IMR-90 (cell line): ENCODE measurements around the gene ELAC1. TPM values are rescaled to one million over a fixed set of nuclear protein-coding genes. Genes with fewer than 3 reads are reported as not detected.

ENCODE experiments used
- ATAC-seq: fragments of 200-7000 bp; cut with Tn5 transposase; 2 replicates; pipeline ENCODE4 v1.9.1; 2020; ENCODE audit warnings: low read depth, mild to moderate bottlenecking, moderate library complexity
- BruUV-seq: library from RNA; stranded (reverse); fragments of 400-500 nt; replicated peaks from 2 replicates; lab custom pipeline; 2021; lab: Mats Ljungman, UMichigan
- CTCF ChIA-PET: fragments of 300-600 bp; formaldehyde crosslinking; extraction: SDS; loops from one replicate; lab custom pipeline; 2021; ENCODE audit warnings: antibody characterized with exemption; lab: Yijun Ruan, JAX
- POLR2A ChIA-PET: fragments of 300-600 bp; sonication (Branson Sonifier 250); formaldehyde crosslinking; loops from one replicate; lab custom pipeline; 2022; ENCODE audit warnings: antibody characterized with exemption; ENCODE audit not compliant: unreplicated experiment; lab: Charles Lee
- DNase-seq: peaks from one replicate; pipeline ENCODE4 v3.0.0; 2013
- H2AFZ ChIP-seq: replicated peaks from 2 replicates; pipeline ENCODE3; 2013; ENCODE audit warnings: low read length, mild to moderate bottlenecking; ENCODE audit not compliant: poor library complexity
- H2AK5ac ChIP-seq: 2 replicates; pipeline ENCODE4 v1.6.1; 2013; ENCODE audit warnings: low read depth, low read length, inconsistent platforms
- H2AK9ac ChIP-seq: replicated peaks from 2 replicates; pipeline ENCODE3; 2013; ENCODE audit warnings: mild to moderate bottlenecking, low read depth, low read length, moderate library complexity; ENCODE audit not compliant: poor library complexity
- H2BK120ac ChIP-seq: 2 replicates; pipeline ENCODE4 v1.6.1; 2013; ENCODE audit warnings: low read depth, low read length, inconsistent platforms
- H2BK15ac ChIP-seq: 3 replicates; pipeline ENCODE4 v1.6.1; 2013; ENCODE audit warnings: low read depth, low read length, inconsistent platforms
- H2BK20ac ChIP-seq: 2 replicates; pipeline ENCODE4 v1.6.1; 2013; ENCODE audit warnings: low read depth, mild to moderate bottlenecking, inconsistent platforms, low read length, moderate library complexity
- H2BK5ac ChIP-seq: 2 replicates; pipeline ENCODE4 v1.6.1; 2013; ENCODE audit warnings: mild to moderate bottlenecking, low read depth, low read length, inconsistent platforms; ENCODE audit not compliant: poor library complexity, severe bottlenecking
- H3K14ac ChIP-seq: replicated peaks from 2 replicates; pipeline ENCODE4 v1.6.1; 2013; ENCODE audit warnings: low read depth, low read length, inconsistent platforms
- H3K18ac ChIP-seq: 2 replicates; pipeline ENCODE4 v1.6.1; 2013; ENCODE audit warnings: low read depth, low read length, control low read depth
- H3K23ac ChIP-seq: 2 replicates; pipeline ENCODE4 v1.6.1; 2013; ENCODE audit warnings: low read depth, low read length, inconsistent platforms
- H3K27ac ChIP-seq: 2 replicates; pipeline ENCODE4 v1.5.1; 2013; ENCODE audit warnings: mild to moderate bottlenecking, control low read depth, low read length; ENCODE audit not compliant: insufficient read depth
- H3K27me3 ChIP-seq: 2 replicates; pipeline ENCODE4 v1.6.1; 2013; ENCODE audit warnings: low read length; ENCODE audit not compliant: control insufficient read depth, insufficient read depth
- H3K36me3 ChIP-seq: 2 replicates; pipeline ENCODE4 v1.6.1; 2013; ENCODE audit warnings: low read length, mixed read lengths; ENCODE audit not compliant: control insufficient read depth, insufficient read depth
- H3K4ac ChIP-seq: 2 replicates; pipeline ENCODE4 v1.6.1; 2013; ENCODE audit warnings: low read depth, low read length, inconsistent platforms
- H3K4me1 ChIP-seq: 2 replicates; pipeline ENCODE4 v1.6.1; 2013; ENCODE audit warnings: low read length, mixed read lengths; ENCODE audit not compliant: control insufficient read depth, insufficient read depth
- H3K4me2 ChIP-seq: 2 replicates; pipeline ENCODE4 v1.6.1; 2013; ENCODE audit warnings: low read depth, mild to moderate bottlenecking, control low read depth, low read length, moderate library complexity
- H3K4me3 ChIP-seq: 2 replicates; pipeline ENCODE4 v1.5.1; 2013; ENCODE audit warnings: low read depth, mild to moderate bottlenecking, control low read depth, low read length, moderate library complexity; ENCODE audit not compliant: insufficient read depth
- H3K56ac ChIP-seq: 2 replicates; pipeline ENCODE4 v1.6.1; 2013; ENCODE audit warnings: low read length, inconsistent platforms; ENCODE audit not compliant: insufficient read depth; ENCODE audit errors: extremely low read depth
- H3K79me1 ChIP-seq, 2 experiments: 2 replicates each; pipeline ENCODE4 v1.6.1; 2013; ENCODE audit warnings: low read length in 2 of 2, inconsistent platforms in 1 of 2, low read depth in 1 of 2
- H3K9ac ChIP-seq: 2 replicates; pipeline ENCODE4 v1.6.1; 2013; ENCODE audit warnings: low read depth, low read length, control low read depth
- H3K9me1 ChIP-seq: 2 replicates; pipeline ENCODE4 v1.6.1; 2013; ENCODE audit warnings: low read length, inconsistent platforms; ENCODE audit not compliant: insufficient read depth
- H3K9me3 ChIP-seq: 2 replicates; pipeline ENCODE4 v1.6.1; 2013; ENCODE audit warnings: low read length; ENCODE audit not compliant: control insufficient read depth, insufficient read depth
- H4K20me1 ChIP-seq: 2 replicates; pipeline ENCODE4 v1.6.1; 2013; ENCODE audit warnings: low read length, inconsistent platforms; ENCODE audit not compliant: insufficient read depth
- H4K5ac ChIP-seq: 2 replicates; pipeline ENCODE4 v1.6.1; 2013; ENCODE audit warnings: mild to moderate bottlenecking, low read depth, low read length, control low read depth
- H4K8ac ChIP-seq, 2 experiments: 2 replicates each; pipeline ENCODE4 v1.6.1; 2013; ENCODE audit warnings: low read depth in 2 of 2, low read length in 2 of 2, control low read depth in 1 of 2, inconsistent platforms in 1 of 2
- H4K91ac ChIP-seq: 2 replicates; pipeline ENCODE4 v1.6.1; 2013; ENCODE audit warnings: low read depth, low read length, inconsistent platforms; ENCODE audit not compliant: insufficient read depth
- CEBPB ChIP-seq: IDR thresholded peaks from 2 replicates; pipeline ENCODE4 v1.6.1; 2012; ENCODE audit warnings: low read depth, low read length, improper control_type of control experiment
- FOS ChIP-seq: fragments of 150-350 bp; IDR thresholded peaks from 2 replicates; pipeline ENCODE4 v1.6.1; 2016; ENCODE audit warnings: low read depth, low read length
- MAFK ChIP-seq: IDR thresholded peaks from 2 replicates; pipeline ENCODE4 v1.6.1; 2012; ENCODE audit warnings: low read depth, low read length, improper control_type of control experiment
- MAZ ChIP-seq: IDR thresholded peaks from 2 replicates; pipeline ENCODE4 v1.6.1; 2012; ENCODE audit warnings: low read depth, mild to moderate bottlenecking, low read length, improper control_type of control experiment, moderate library complexity, borderline replicate concordance
- MXI1 ChIP-seq: IDR thresholded peaks from 2 replicates; pipeline ENCODE4 v1.6.1; 2012; ENCODE audit warnings: low read depth, mild to moderate bottlenecking, low read length, moderate library complexity, borderline replicate concordance
- NFE2L2 ChIP-seq: fragments of 150-350 bp; IDR thresholded peaks from 2 replicates; pipeline ENCODE4 v1.6.1; 2016; ENCODE audit warnings: low read depth, mild to moderate bottlenecking, low read length
- RAD21 ChIP-seq: IDR thresholded peaks from 2 replicates; pipeline ENCODE4 v1.6.1; 2012; ENCODE audit warnings: low read length, improper control_type of control experiment
- RCOR1 ChIP-seq: IDR thresholded peaks from 2 replicates; pipeline ENCODE4 v1.6.1; 2012; ENCODE audit warnings: mild to moderate bottlenecking, low read length, improper control_type of control experiment; ENCODE audit not compliant: insufficient replicate concordance
- RFX5 ChIP-seq: IDR thresholded peaks from 2 replicates; pipeline ENCODE4 v1.8.0; 2012; ENCODE audit warnings: low read depth, mild to moderate bottlenecking, low read length, moderate library complexity
- SMC3 ChIP-seq: fragments of 150-350 bp; IDR thresholded peaks from 2 replicates; pipeline ENCODE4 v1.6.1; 2016; ENCODE audit warnings: low read depth, mild to moderate bottlenecking, antibody characterized with exemption, low read length, moderate library complexity
- dilution Hi-C: fragments of 300-500 bp; cut with HindIII; formaldehyde crosslinking; loops from one replicate; pipeline ENCODE4 v1.14.3; 2018; ENCODE audit warnings: low sequenced_read_pairs; ENCODE audit not compliant: unreplicated experiment
- in situ Hi-C: fragments of 300-500 bp; cut with MboI; formaldehyde crosslinking; loops from 3 replicates; pipeline ENCODE4 v1.14.3; 2019; ENCODE audit warnings: low sequenced_read_pairs, inconsistent platforms, mixed read lengths
- intact Hi-C: fragments of 100-400 bp; cut with micrococcal nuclease; formaldehyde crosslinking; loops from 2 replicates; pipeline ENCODE4 v1.10.0; 2022
- polyA plus RNA-seq, 3 experiments: library from polyadenylated mRNA; depleted of rRNA; stranded (reverse); fragments of >200 nt; gene quantifications; 2 replicates each; pipeline ENCODE4 v1.2.3, GENCODE V29; 2012; ENCODE audit warnings: low replicate concordance in 1 of 3
- total RNA-seq: library from RNA; depleted of rRNA; stranded (reverse); fragments of >200 nt; gene quantifications from 2 replicates; pipeline ENCODE4 v1.2.3, GENCODE V29; 2012
- TF ChIP-seq, protein P1 (sequence below): fragments of 150-350 bp; IDR thresholded peaks from 2 replicates; pipeline ENCODE4 v1.6.1; 2017; ENCODE audit warnings: mild to moderate bottlenecking, antibody characterized with exemption, low read length, low read depth
- TF ChIP-seq, protein P2 (sequence below): conservative IDR thresholded peaks from 2 replicates; pipeline ENCODE4 v1.5.1; 2012; ENCODE audit warnings: mild to moderate bottlenecking, low read depth, low read length, improper control_type of control experiment

Gene ELAC1
- total and polyA plus RNA-seq, 2 of the 4 experiments (the other 2 are of a cell fraction) = 5.2 to 8.4 TPM

DNA sequence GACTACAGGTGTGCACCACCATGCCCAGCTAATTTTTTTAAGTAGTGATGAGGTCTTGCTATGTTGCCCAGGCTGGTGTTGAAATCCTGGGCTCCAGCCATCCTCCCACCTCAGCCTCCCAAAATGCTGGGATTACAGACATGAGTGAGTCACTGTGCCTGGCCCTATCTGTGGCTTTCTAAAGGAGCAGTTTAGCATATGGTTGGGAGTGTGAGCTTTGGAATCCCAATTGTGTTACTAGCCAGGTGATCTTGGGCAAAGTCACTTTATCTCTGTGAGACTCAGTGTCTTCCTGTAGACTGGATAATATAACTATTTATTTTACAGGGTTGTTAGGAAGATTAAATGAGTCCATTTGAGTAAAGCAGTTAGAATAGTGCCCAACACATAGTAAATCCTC, 42.4 kb downstream of the ELAC1 start:
- ATAC-seq (no peak), DNase-seq (no peak)
- TF ChIP-seq RFX5 (no peak), MXI1 (no peak), MAZ (no peak), FOS (no peak), SMC3 (no peak), RAD21 (no peak), MAFK (no peak), NFE2L2 (no peak), RCOR1 (no peak), CEBPB (no peak)
- TF ChIP-seq, protein P1, sequence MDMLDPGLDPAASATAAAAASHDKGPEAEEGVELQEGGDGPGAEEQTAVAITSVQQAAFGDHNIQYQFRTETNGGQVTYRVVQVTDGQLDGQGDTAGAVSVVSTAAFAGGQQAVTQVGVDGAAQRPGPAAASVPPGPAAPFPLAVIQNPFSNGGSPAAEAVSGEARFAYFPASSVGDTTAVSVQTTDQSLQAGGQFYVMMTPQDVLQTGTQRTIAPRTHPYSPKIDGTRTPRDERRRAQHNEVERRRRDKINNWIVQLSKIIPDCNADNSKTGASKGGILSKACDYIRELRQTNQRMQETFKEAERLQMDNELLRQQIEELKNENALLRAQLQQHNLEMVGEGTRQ = no peak
- TF ChIP-seq, protein P2, sequence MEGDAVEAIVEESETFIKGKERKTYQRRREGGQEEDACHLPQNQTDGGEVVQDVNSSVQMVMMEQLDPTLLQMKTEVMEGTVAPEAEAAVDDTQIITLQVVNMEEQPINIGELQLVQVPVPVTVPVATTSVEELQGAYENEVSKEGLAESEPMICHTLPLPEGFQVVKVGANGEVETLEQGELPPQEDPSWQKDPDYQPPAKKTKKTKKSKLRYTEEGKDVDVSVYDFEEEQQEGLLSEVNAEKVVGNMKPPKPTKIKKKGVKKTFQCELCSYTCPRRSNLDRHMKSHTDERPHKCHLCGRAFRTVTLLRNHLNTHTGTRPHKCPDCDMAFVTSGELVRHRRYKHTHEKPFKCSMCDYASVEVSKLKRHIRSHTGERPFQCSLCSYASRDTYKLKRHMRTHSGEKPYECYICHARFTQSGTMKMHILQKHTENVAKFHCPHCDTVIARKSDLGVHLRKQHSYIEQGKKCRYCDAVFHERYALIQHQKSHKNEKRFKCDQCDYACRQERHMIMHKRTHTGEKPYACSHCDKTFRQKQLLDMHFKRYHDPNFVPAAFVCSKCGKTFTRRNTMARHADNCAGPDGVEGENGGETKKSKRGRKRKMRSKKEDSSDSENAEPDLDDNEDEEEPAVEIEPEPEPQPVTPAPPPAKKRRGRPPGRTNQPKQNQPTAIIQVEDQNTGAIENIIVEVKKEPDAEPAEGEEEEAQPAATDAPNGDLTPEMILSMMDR = no peak
- H2BK120ac ChIP-seq = no peak overlapping the region
- no peaks in the 10 kb centered on the region for H3K79me1 ChIP-seq
- H3K36me3 ChIP-seq = no peaks in the 10 kb centered on the region
- no peak overlapping the region for H2BK15ac ChIP-seq
- in situ Hi-C loops (no loop called here), intact Hi-C loops (no loop called here), dilution Hi-C loops (no loop called here)
- no peaks in the 10 kb centered on the region for H3K4me1 ChIP-seq
- H3K4me3 ChIP-seq = no peak overlapping the region
- BruUV-seq = no TSS peak
- H4K8ac ChIP-seq = no peak overlapping the region
- H3K23ac ChIP-seq = no peak overlapping the region
- H2AK5ac ChIP-seq = no peak overlapping the region
- H2BK20ac ChIP-seq = no peak overlapping the region
- CTCF ChIA-PET = interaction anchor here (1.6 kb wide), 1 partner anchor 14 kb away, joined by 4 read pairs; no protein-coding TSS in a partner anchor
- H3K56ac ChIP-seq = no peak overlapping the region
- H3K9me3 ChIP-seq = no peaks in the 10 kb centered on the region
- H2AK9ac ChIP-seq = no peak overlapping the region
- H2BK5ac ChIP-seq = no peak overlapping the region
- no peak overlapping the region for H3K9ac ChIP-seq
- H2AFZ ChIP-seq = no peak overlapping the region
- no peak overlapping the region for H4K91ac ChIP-seq
- no peak overlapping the region for H3K14ac ChIP-seq
- H4K20me1 ChIP-seq = no peaks in the 10 kb centered on the region
- no peak overlapping the region for H3K18ac ChIP-seq
- no peaks in the 10 kb centered on the region for H3K9me1 ChIP-seq
- H3K27me3 ChIP-seq = no peaks in the 10 kb centered on the region
- H3K27ac ChIP-seq = no peak overlapping the region
- no peak overlapping the region for H4K5ac ChIP-seq
- POLR2A ChIA-PET = interaction anchor here (0.6 kb wide), 1 partner anchor 135 kb away, joined by 3 read pairs; no protein-coding TSS in a partner anchor
- H3K4ac ChIP-seq = no peak overlapping the region
- H3K4me2 ChIP-seq = no peak overlapping the region
